ENCODE measurements around the gene CELF1. TPM values are rescaled to one million over a fixed set of nuclear protein-coding genes. Genes with fewer than 3 reads are reported as not detected.

Gene CELF1
- polyA plus RNA-seq, 1 donor (not counting 4 experiments of a cell fraction or from before 2014, with no cell fraction given), result 110 TPM

DNA sequence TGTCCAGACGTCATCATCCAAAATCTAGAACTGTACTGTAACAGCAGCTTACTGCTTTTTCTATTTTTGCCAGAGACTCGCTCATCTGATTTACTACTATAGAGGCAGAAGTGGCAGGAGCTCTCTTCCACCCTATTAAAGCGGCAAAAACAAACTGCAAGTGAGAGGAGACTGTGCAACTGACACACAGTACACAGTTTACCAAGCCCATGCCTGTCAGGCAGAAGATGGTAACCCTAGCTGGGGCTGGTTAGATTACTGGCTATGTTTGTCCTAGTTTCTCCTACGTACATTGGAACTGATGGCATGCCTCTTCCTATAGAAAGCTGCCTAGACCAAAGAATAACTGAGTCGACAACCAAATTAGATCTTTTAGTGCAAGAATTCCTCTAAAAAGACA, 51.8 kb downstream of the CELF1 start:
- Histone ChIP-seq H3K4me1 (ENCODE audit: control insufficient read depth, extremely low read depth, insufficient read depth, low read length) (no peaks in the 10 kb centered on the region), H3K36me3 (ENCODE audit: control insufficient read depth in 2 of 2, extremely low read depth in 1 of 2, insufficient read depth in 2 of 2, low read length in 2 of 2) (peaks cover 15 to 22% of the 10 kb centered on the region in 2 experiments), H2AFZ (ENCODE audit: control insufficient read depth, low read length) (no peak overlapping the region), H4K20me1 (ENCODE audit: control insufficient read depth, extremely low read depth, insufficient read depth, low read length) (peaks cover 6% of the 10 kb centered on the region), H3K4me3 (ENCODE audit: control insufficient read depth in 2 of 3, extremely low read depth in 1 of 3, insufficient read depth in 2 of 3, low read depth in 1 of 3, low read length in 3 of 3) (no peak overlapping the region), H3K9me3 (ENCODE audit: control insufficient read depth, low read depth, low read length) (no peaks in the 10 kb centered on the region), H3K9ac (ENCODE audit: control insufficient read depth, extremely low read depth, insufficient read depth, low read length) (no peak overlapping the region), H3K27me3 (ENCODE audit: control insufficient read depth, extremely low read depth, insufficient read depth, low read length) (no peaks in the 10 kb centered on the region), H3K9me1 (ENCODE audit: control insufficient read depth, extremely low read depth, insufficient read depth, low read length) (no peaks in the 10 kb centered on the region), H3K79me2 (ENCODE audit: control insufficient read depth, insufficient read depth, low read length) (peaks cover 98% of the 10 kb centered on the region), H3K4me2 (ENCODE audit: control insufficient read depth, extremely low read depth, insufficient read depth, low read depth, low read length) (no peak overlapping the region), H3K27ac (ENCODE audit: control insufficient read depth, insufficient read depth, low read length) (no peak overlapping the region)
- dilution Hi-C loops (cut with MboI; ENCODE audit: extremely low pct_ligation_motif_present, low sequenced_read_pairs), result no loop called here
- no peak for FAIRE-seq
- DNase-seq (ENCODE audit: low read depth, low spot score), result no peak
- TF ChIP-seq, protein P1, sequence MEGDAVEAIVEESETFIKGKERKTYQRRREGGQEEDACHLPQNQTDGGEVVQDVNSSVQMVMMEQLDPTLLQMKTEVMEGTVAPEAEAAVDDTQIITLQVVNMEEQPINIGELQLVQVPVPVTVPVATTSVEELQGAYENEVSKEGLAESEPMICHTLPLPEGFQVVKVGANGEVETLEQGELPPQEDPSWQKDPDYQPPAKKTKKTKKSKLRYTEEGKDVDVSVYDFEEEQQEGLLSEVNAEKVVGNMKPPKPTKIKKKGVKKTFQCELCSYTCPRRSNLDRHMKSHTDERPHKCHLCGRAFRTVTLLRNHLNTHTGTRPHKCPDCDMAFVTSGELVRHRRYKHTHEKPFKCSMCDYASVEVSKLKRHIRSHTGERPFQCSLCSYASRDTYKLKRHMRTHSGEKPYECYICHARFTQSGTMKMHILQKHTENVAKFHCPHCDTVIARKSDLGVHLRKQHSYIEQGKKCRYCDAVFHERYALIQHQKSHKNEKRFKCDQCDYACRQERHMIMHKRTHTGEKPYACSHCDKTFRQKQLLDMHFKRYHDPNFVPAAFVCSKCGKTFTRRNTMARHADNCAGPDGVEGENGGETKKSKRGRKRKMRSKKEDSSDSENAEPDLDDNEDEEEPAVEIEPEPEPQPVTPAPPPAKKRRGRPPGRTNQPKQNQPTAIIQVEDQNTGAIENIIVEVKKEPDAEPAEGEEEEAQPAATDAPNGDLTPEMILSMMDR (optimal IDR thresholded peaks at IDR 0.05 in 1 of 3, IDR thresholded peaks at IDR 0.05 in 1 of 3, conservative IDR thresholded peaks at IDR 0.05 in 1 of 3; ENCODE audit: extremely low read depth in 1 of 3, insufficient read depth in 2 of 3, low read length in 3 of 3), result no peak
- TF ChIP-seq EZH2 (IDR thresholded peaks at IDR 0.05; ENCODE audit: low read length), result no peak

DNA sequence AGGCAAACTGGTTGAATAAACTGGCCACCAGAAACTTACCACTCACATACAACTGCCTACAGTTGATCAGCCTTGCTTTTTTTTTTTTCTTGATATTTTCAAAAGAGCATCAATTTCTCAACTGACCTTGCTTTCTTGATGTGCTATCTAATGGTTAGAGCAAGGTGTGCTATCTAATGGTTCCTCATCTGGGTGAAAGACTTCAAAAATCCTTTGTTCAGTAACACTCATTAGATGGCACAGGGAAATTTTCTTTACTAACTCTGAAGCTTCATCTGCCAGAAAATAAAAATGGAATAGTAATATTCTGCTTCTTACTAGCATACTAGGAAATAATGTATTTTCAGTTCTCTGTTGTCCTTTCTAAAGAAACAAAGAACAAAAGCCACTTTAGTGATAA, 52.8 kb downstream of the CELF1 start:
- DNase-seq (ENCODE audit: low read depth, low spot score) (no peak), FAIRE-seq (no peak)
- TF ChIP-seq, protein P1 (optimal IDR thresholded peaks at IDR 0.05 in 1 of 3, IDR thresholded peaks at IDR 0.05 in 1 of 3, conservative IDR thresholded peaks at IDR 0.05 in 1 of 3; ENCODE audit: extremely low read depth in 1 of 3, insufficient read depth in 2 of 3, low read length in 3 of 3), result no peak
- no peak for TF ChIP-seq EZH2 (IDR thresholded peaks at IDR 0.05; ENCODE audit: low read length)
- Histone ChIP-seq H3K9me3 (ENCODE audit: control insufficient read depth, low read depth, low read length) (no peaks in the 10 kb centered on the region), H4K20me1 (ENCODE audit: control insufficient read depth, extremely low read depth, insufficient read depth, low read length) (peaks cover 8% of the 10 kb centered on the region), H3K4me3 (ENCODE audit: control insufficient read depth in 2 of 3, extremely low read depth in 1 of 3, insufficient read depth in 2 of 3, low read depth in 1 of 3, low read length in 3 of 3) (no peak overlapping the region), H3K9ac (ENCODE audit: control insufficient read depth, extremely low read depth, insufficient read depth, low read length) (no peak overlapping the region), H3K36me3 (ENCODE audit: control insufficient read depth in 2 of 2, extremely low read depth in 1 of 2, insufficient read depth in 2 of 2, low read length in 2 of 2) (peaks cover 15 to 32% of the 10 kb centered on the region in 2 experiments), H2AFZ (ENCODE audit: control insufficient read depth, low read length) (no peak overlapping the region), H3K27me3 (ENCODE audit: control insufficient read depth, extremely low read depth, insufficient read depth, low read length) (no peaks in the 10 kb centered on the region), H3K4me1 (ENCODE audit: control insufficient read depth, extremely low read depth, insufficient read depth, low read length) (peaks cover 1% of the 10 kb centered on the region), H3K4me2 (ENCODE audit: control insufficient read depth, extremely low read depth, insufficient read depth, low read depth, low read length) (no peak overlapping the region), H3K79me2 (ENCODE audit: control insufficient read depth, insufficient read depth, low read length) (peaks cover 98% of the 10 kb centered on the region), H3K9me1 (ENCODE audit: control insufficient read depth, extremely low read depth, insufficient read depth, low read length) (no peaks in the 10 kb centered on the region), H3K27ac (ENCODE audit: control insufficient read depth, insufficient read depth, low read length) (no peak overlapping the region)
- dilution Hi-C loops (cut with MboI; ENCODE audit: extremely low pct_ligation_motif_present, low sequenced_read_pairs), result no loop called here

Data from keratinocyte (primary cell).